Stimulated activated naive CD4-positive, alpha-beta T cell treated with Interleukin-2 at 50 U/mL for 16 hours (primary cell): ENCODE data around the gene CCDC154.
"Not testable (repeated sequence)": the region's sequence is repeated elsewhere in the genome, so short reads cannot be mapped to it uniquely, and the experiment has no call there.

ENCODE experiments used
- DNase-seq: peaks from one replicate; lab custom pipeline; 2025; lab: John Stamatoyannopoulos, UW

The CCDC154 gene

GRCh38 chr16:1443980-1444729 is at the start of gene CCDC154:
CCDC154 (minus strand) TSS chr16:1444556; CDS start chr16:1444322, 234 bp downstream.
- no peak for DNase-seq

- no peak for DNase-seq
Observed at GRCh38 chr16:1493746-1494094, 49.4 kb upstream of the CCDC154 start.

GRCh38 chr16:1492923-1493745 is 48.8 kb upstream of the CCDC154 start, which contains the start of gene TELO2:
TELO2 (plus strand) TSS chr16:1493360; CDS start chr16:1494282, 922 bp downstream.
- DNase-seq = peak; percentile 83

GRCh38 chr16:1492082-1492922 is 47.9 kb upstream of the CCDC154 start:
- no peak for DNase-seq

- no peak for DNase-seq
Observed at GRCh38 chr16:1491327-1491726, 47.0 kb upstream of the CCDC154 start.

GRCh38 chr16:1489077-1489476 is 44.7 kb upstream of the CCDC154 start:
- no peak for DNase-seq

- no peak for DNase-seq
Observed at GRCh38 chr16:1488619-1489018, 44.3 kb upstream of the CCDC154 start, which contains the start of gene PTX4. PTX4 (minus strand) TSS chr16:1488944; CDS start chr16:1488909, 35 bp downstream.

- no peak for DNase-seq
Observed at GRCh38 chr16:1488054-1488601, 43.8 kb upstream of the CCDC154 start.

GRCh38 chr16:1487395-1488053 is 43.2 kb upstream of the CCDC154 start:
- no peak for DNase-seq

- DNase-seq = no peak
Observed at GRCh38 chr16:1486551-1487390, 42.4 kb upstream of the CCDC154 start.

GRCh38 chr16:1485847-1486496 is 41.6 kb upstream of the CCDC154 start:
- no peak for DNase-seq

- no peak for DNase-seq
Observed at GRCh38 chr16:1481906-1482835, 37.8 kb upstream of the CCDC154 start.

- DNase-seq = not testable (repeated sequence)
Observed at GRCh38 chr16:1478937-1479336, 34.6 kb upstream of the CCDC154 start.

- no peak for DNase-seq
Observed at GRCh38 chr16:1477033-1477432, 32.7 kb upstream of the CCDC154 start.

GRCh38 chr16:1475552-1476114 is 31.3 kb upstream of the CCDC154 start:
- DNase-seq = no peak

- peak; percentile 81 for DNase-seq
Observed at GRCh38 chr16:1474796-1475551, 30.6 kb upstream of the CCDC154 start, which contains the start of gene CLCN7. CLCN7 (minus strand) TSS chr16:1475028; CDS start chr16:1474974, 54 bp downstream.

GRCh38 chr16:1474082-1474795 is 29.9 kb upstream of the CCDC154 start:
- no peak for DNase-seq
